ENCODE results near the gene FNBP1. TPM values are rescaled to one million over a fixed set of nuclear protein-coding genes. Genes with fewer than 3 reads are reported as not detected.

Gene FNBP1
- total RNA-seq, 4 donors from 2014 or later, result 13.3 to 30.0 (median 17.9) TPM

GRCh38 chr9:129852579-129852978, 190.4 kb downstream of the FNBP1 start:
- Histone ChIP-seq H3K4me3 (no peak overlapping the region), H3K27me3 (no peaks in the 10 kb centered on the region), H3K36me3 (peaks cover 0 to 71% of the 10 kb centered on the region in 2 donors), H3K4me1 (no peaks in the 10 kb centered on the region), H3K27ac (no peak overlapping the region), H3K9me3 (no peaks in the 10 kb centered on the region)
- in situ Hi-C loops (cut with MboI; ENCODE audit: low sequenced_read_pairs in 4 of 4), result no loop called here
- intact Hi-C loops (cut with DNase I; ENCODE audit: low total_unique reads), result no loop called here
- TF ChIP-seq, protein P1, sequence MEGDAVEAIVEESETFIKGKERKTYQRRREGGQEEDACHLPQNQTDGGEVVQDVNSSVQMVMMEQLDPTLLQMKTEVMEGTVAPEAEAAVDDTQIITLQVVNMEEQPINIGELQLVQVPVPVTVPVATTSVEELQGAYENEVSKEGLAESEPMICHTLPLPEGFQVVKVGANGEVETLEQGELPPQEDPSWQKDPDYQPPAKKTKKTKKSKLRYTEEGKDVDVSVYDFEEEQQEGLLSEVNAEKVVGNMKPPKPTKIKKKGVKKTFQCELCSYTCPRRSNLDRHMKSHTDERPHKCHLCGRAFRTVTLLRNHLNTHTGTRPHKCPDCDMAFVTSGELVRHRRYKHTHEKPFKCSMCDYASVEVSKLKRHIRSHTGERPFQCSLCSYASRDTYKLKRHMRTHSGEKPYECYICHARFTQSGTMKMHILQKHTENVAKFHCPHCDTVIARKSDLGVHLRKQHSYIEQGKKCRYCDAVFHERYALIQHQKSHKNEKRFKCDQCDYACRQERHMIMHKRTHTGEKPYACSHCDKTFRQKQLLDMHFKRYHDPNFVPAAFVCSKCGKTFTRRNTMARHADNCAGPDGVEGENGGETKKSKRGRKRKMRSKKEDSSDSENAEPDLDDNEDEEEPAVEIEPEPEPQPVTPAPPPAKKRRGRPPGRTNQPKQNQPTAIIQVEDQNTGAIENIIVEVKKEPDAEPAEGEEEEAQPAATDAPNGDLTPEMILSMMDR (IDR thresholded peaks at IDR 0.05 in 4 of 5, conservative IDR thresholded peaks at IDR 0.05 in 1 of 5), result no peak
- no peak for TF ChIP-seq POLR2A (IDR thresholded peaks at IDR 0.05)
- DNase-seq (no peak), ATAC-seq (no peak)

- intact Hi-C loops (cut with DNase I; ENCODE audit: low total_unique reads), result no loop called here
- H3K36me3 ChIP-seq, result peaks cover 0 to 63% of the 10 kb centered on the region in 2 donors
- H3K9me3 ChIP-seq, result no peaks in the 10 kb centered on the region
- ATAC-seq (no peak), DNase-seq (no peak)
- H3K27me3 ChIP-seq, result no peaks in the 10 kb centered on the region
- no peak for TF ChIP-seq POLR2A (IDR thresholded peaks at IDR 0.05)
- TF ChIP-seq, protein P1 (IDR thresholded peaks at IDR 0.05 in 4 of 5, conservative IDR thresholded peaks at IDR 0.05 in 1 of 5), result no peak
- no peaks in the 10 kb centered on the region for H3K4me1 ChIP-seq
- H3K27ac ChIP-seq, result no peak overlapping the region
- no peak overlapping the region for H3K4me3 ChIP-seq
- in situ Hi-C loops (cut with MboI; ENCODE audit: low sequenced_read_pairs in 4 of 4), result no loop called here
These were observed 191.2 kb downstream of the FNBP1 start for GRCh38 chr9:129851821-129852220.

- Histone ChIP-seq H3K4me3 (no peak overlapping the region), H3K4me1 (no peaks in the 10 kb centered on the region), H3K36me3 (peaks cover 0 to 57% of the 10 kb centered on the region in 2 donors), H3K9me3 (no peaks in the 10 kb centered on the region), H3K27ac (no peak overlapping the region), H3K27me3 (no peaks in the 10 kb centered on the region)
- no peak for TF ChIP-seq POLR2A (IDR thresholded peaks at IDR 0.05)
- TF ChIP-seq, protein P1 (IDR thresholded peaks at IDR 0.05 in 4 of 5, conservative IDR thresholded peaks at IDR 0.05 in 1 of 5), result no peak
- ATAC-seq (no peak), DNase-seq (no peak)
- in situ Hi-C loops (cut with MboI; ENCODE audit: low sequenced_read_pairs in 4 of 4) (no loop called here), intact Hi-C loops (cut with DNase I; ENCODE audit: low total_unique reads) (no loop called here)
These were observed 192.0 kb downstream of the FNBP1 start for GRCh38 chr9:129850821-129851550.

- no peak overlapping the region for H3K27ac ChIP-seq
- ATAC-seq, result no peak
- H3K36me3 ChIP-seq, result peaks cover 0 to 49% of the 10 kb centered on the region in 2 donors
- in situ Hi-C loops (cut with MboI; ENCODE audit: low sequenced_read_pairs in 4 of 4), result no loop called here
- no peaks in the 10 kb centered on the region for H3K27me3 ChIP-seq
- H3K4me3 ChIP-seq, result no peak overlapping the region
- DNase-seq, result no peak
- TF ChIP-seq, protein P1 (IDR thresholded peaks at IDR 0.05 in 4 of 5, conservative IDR thresholded peaks at IDR 0.05 in 1 of 5), result no peak
- TF ChIP-seq POLR2A (IDR thresholded peaks at IDR 0.05), result no peak
- H3K4me1 ChIP-seq, result no peaks in the 10 kb centered on the region
- intact Hi-C loops (cut with DNase I; ENCODE audit: low total_unique reads), result no loop called here
- H3K9me3 ChIP-seq, result no peaks in the 10 kb centered on the region
These were observed 193.1 kb downstream of the FNBP1 start for GRCh38 chr9:129849901-129850300.
